K562 treated with DMSO at 1 percent for 24 hours (cell line): ENCODE results near the gene BIN1. TPM values are rescaled to one million over a fixed set of nuclear protein-coding genes. Genes with fewer than 3 reads are reported as not detected.

Experiments used
- total RNA-seq: library from RNA; unstranded; fragments of 300-600 nt; gene quantifications from 2 replicates; pipeline ENCODE4 v1.2.3, GENCODE V29; 2022; ENCODE audit warnings: low read depth; ENCODE audit not compliant: insufficient read depth

BIN1 gene, protein sequence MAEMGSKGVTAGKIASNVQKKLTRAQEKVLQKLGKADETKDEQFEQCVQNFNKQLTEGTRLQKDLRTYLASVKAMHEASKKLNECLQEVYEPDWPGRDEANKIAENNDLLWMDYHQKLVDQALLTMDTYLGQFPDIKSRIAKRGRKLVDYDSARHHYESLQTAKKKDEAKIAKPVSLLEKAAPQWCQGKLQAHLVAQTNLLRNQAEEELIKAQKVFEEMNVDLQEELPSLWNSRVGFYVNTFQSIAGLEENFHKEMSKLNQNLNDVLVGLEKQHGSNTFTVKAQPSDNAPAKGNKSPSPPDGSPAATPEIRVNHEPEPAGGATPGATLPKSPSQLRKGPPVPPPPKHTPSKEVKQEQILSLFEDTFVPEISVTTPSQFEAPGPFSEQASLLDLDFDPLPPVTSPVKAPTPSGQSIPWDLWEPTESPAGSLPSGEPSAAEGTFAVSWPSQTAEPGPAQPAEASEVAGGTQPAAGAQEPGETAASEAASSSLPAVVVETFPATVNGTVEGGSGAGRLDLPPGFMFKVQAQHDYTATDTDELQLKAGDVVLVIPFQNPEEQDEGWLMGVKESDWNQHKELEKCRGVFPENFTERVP
- total RNA-seq: 8.8 and 8.9 TPM in 2 replicates

GRCh38 chr2:127106991-127107621 is at the start of gene BIN1:
TSS of gene BIN1 (minus strand) at chr2:127107154. CDS start at chr2:127106943, 211 bp downstream.

Other genes starting within 250 kb of the BIN1 start
- not detected in 2 replicates for gene TEX51, start 208.3 kb downstream of the BIN1 start, total RNA-seq
- gene CYP27C1, start 113.1 kb upstream of the BIN1 start, total RNA-seq: not detected in 2 replicates
- gene ERCC3, start 187.0 kb upstream of the BIN1 start, total RNA-seq: 41.5 and 41.6 TPM in 2 replicates